K562 (cell line): ENCODE results near the gene ANTKMT.

Source experiments
- CHD1 ChIP-seq: fragments of 200-600 bp; sonication (generic); IDR thresholded peaks from one replicate; pipeline ENCODE4 v1.6.1; 2012; ENCODE audit warnings: mild to moderate bottlenecking, moderate library complexity, low read length, inconsistent platforms
- CHD4 ChIP-seq: fragments of 200-600 bp; sonication (generic); IDR thresholded peaks from 3 replicates; pipeline ENCODE4 v1.6.1; 2012; ENCODE audit warnings: low read depth, mild to moderate bottlenecking, mixed read lengths, low read length, inconsistent platforms; ENCODE audit not compliant: insufficient read depth, insufficient replicate concordance, poor library complexity, severe bottlenecking
- EZH2 ChIP-seq: IDR thresholded peaks from 2 replicates; pipeline ENCODE4 v1.6.1; 2012; ENCODE audit warnings: low read depth, mild to moderate bottlenecking, inconsistent platforms, low read length, borderline replicate concordance
- FIP1L1 ChIP-seq: fragments of 200-400 bp; formaldehyde crosslinking; IDR thresholded peaks from 2 replicates; pipeline ENCODE4 v1.6.1; 2018; ENCODE audit warnings: mild to moderate bottlenecking, low read depth, low read length; ENCODE audit not compliant: poor library complexity, severe bottlenecking
- GTF2F1 ChIP-seq: IDR thresholded peaks from 2 replicates; pipeline ENCODE4 v1.6.1; 2011; ENCODE audit warnings: low read depth, low read length, improper control_type of control experiment
- HDAC6 ChIP-seq: IDR thresholded peaks from 2 replicates; pipeline ENCODE4 v1.6.1; 2012; ENCODE audit warnings: low read depth, mild to moderate bottlenecking, control low read depth, inconsistent platforms, low read length, moderate library complexity
- MAX ChIP-seq: sonication (generic); formaldehyde crosslinking; IDR thresholded peaks from 2 replicates; pipeline ENCODE4 v1.9.0; 2022; ENCODE audit warnings: mild to moderate bottlenecking, missing genetic modification reagents
- NCOA6 ChIP-seq: fragments of 450-650 bp; IDR thresholded peaks from 2 replicates; pipeline ENCODE4 v1.6.1; 2017; ENCODE audit warnings: mild to moderate bottlenecking
- POLR2B ChIP-seq: fragments of 450-650 bp; IDR thresholded peaks from 2 replicates; pipeline ENCODE4 v1.6.1; 2018; ENCODE audit warnings: low read depth; ENCODE audit not compliant: partially characterized antibody
- RBM39 ChIP-seq: fragments of 200-400 bp; formaldehyde crosslinking; optimal IDR thresholded peaks from 2 replicates; pipeline ENCODE3; 2018; ENCODE audit warnings: low read depth, low read length
- TAF1 ChIP-seq: IDR thresholded peaks from 2 replicates; pipeline ENCODE4 v1.6.1; 2011; ENCODE audit warnings: mild to moderate bottlenecking, low read length, moderate library complexity; ENCODE audit not compliant: insufficient read depth, control insufficient read depth, severe bottlenecking; ENCODE audit errors: extremely low read depth
- ZNF232 ChIP-seq: sonication (generic); formaldehyde crosslinking; IDR thresholded peaks from 2 replicates; pipeline ENCODE4 v1.8.0; 2022; ENCODE audit warnings: mild to moderate bottlenecking, missing genetic modification reagents
- ZNF431 ChIP-seq: sonication (generic); formaldehyde crosslinking; IDR thresholded peaks from 2 replicates; pipeline ENCODE4 v1.8.0; 2022; ENCODE audit warnings: mild to moderate bottlenecking, missing genetic modification reagents
- ZNF589 ChIP-seq: fragments of 200-800 bp; sonication (Bioruptor generic); IDR thresholded peaks from 2 replicates; pipeline ENCODE4 v1.6.1; 2016; ENCODE audit warnings: low read depth, missing genetic modification characterization, missing compliant biosample characterization

- TF ChIP-seq HDAC6: no peak
- no peak for TF ChIP-seq POLR2B
- TF ChIP-seq RBM39: no peak
- no peak for TF ChIP-seq NCOA6
- no peak for TF ChIP-seq ZNF431 (CRISPR knock-in tag)
- TF ChIP-seq FIP1L1: peak; percentile 2
- no peak for TF ChIP-seq CHD4
- no peak for TF ChIP-seq GTF2F1
- TF ChIP-seq EZH2: no peak
- TF ChIP-seq MAX (CRISPR knock-in tag): no peak
- no peak for TF ChIP-seq ZNF589
- TF ChIP-seq ZNF232 (CRISPR knock-in tag): no peak
- peak; percentile 35 for TF ChIP-seq CHD1
- TF ChIP-seq TAF1: no peak
Measured at GRCh38 chr16:740459-740763, 19.5 kb downstream of the ANTKMT start.
